Measurements from ENCODE around the gene TMEM30B. TPM values are rescaled to one million over a fixed set of nuclear protein-coding genes. Genes with fewer than 3 reads are reported as not detected.
A peak's percentile ranks its signal among the peaks of the same experiment; 100 is the strongest.

Gene TMEM30B
- total RNA-seq, 1 donor from 2014 or later = 1.6 TPM

DNA sequence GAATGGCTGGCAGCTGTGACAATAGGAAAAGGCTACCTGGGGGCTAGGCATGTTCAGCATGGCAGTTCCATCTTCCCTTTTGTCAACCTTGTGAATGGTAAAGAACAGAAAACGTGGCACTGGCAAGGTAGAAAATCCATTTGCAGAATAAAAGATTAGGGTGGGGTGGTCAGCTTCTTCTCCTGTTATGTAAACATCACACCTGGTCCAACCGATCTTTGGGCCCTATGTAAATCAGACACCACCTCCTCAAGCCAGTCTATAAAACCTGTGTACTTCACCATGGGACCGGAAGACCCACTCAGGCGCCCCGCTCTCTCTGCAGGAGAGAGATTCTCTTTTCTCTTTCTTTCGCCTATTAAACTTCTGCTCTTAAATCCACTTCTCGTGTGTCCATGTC, 19.6 kb upstream of the TMEM30B start:
- no peak overlapping the region for H3K4me3 ChIP-seq (ENCODE audit: low read length in 3 of 3)
- no peaks in the 10 kb centered on the region for H3K9me3 ChIP-seq (ENCODE audit: control insufficient read depth in 3 of 3, low read length in 3 of 3)
- H3K27me3 ChIP-seq (ENCODE audit: control insufficient read depth in 3 of 3, insufficient read depth in 3 of 3, low read length in 3 of 3) = no peaks in the 10 kb centered on the region
- H3K9ac ChIP-seq (ENCODE audit: low read depth in 1 of 3, low read length in 3 of 3) = no peak overlapping the region
- H3K27ac ChIP-seq (ENCODE audit: low read depth, low read length) = no peak overlapping the region
- H3K4me1 ChIP-seq (ENCODE audit: control insufficient read depth in 3 of 3, insufficient read depth in 3 of 3, low read length in 3 of 3) = peaks cover 2 to 5% (median 4%) of the 10 kb centered on the region in 3 donors
- no peaks in the 10 kb centered on the region for H3K36me3 ChIP-seq (ENCODE audit: control insufficient read depth in 3 of 3, insufficient read depth in 3 of 3, low read length in 3 of 3)

DNA sequence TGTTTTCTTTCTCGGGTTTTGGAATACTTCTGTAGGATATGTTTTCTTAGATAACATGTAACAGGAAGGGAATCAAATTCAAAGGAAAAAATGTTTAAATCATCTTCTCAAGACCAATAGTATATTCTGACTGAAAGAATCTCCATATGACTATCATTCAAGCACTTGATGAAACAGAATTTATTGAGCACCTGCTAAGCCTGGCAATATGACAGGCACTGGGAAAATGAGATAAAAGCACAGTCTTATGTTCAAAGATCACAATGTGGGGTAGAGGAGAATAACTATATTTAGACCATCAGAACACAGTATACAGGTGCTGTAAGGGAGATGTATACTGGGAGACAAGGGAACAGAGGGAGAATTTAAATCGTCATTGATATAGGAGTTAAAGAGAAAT, 19.1 kb upstream of the TMEM30B start:
- Histone ChIP-seq H3K9me3 (ENCODE audit: control insufficient read depth in 3 of 3, low read length in 3 of 3) (no peaks in the 10 kb centered on the region), H3K4me1 (ENCODE audit: control insufficient read depth in 3 of 3, insufficient read depth in 3 of 3, low read length in 3 of 3) (peaks cover 2 to 5% (median 4%) of the 10 kb centered on the region in 3 donors), H3K9ac (ENCODE audit: low read depth in 1 of 3, low read length in 3 of 3) (no peak overlapping the region), H3K4me3 (ENCODE audit: low read length in 3 of 3) (no peak overlapping the region), H3K27ac (ENCODE audit: low read depth, low read length) (no peak overlapping the region), H3K36me3 (ENCODE audit: control insufficient read depth in 3 of 3, insufficient read depth in 3 of 3, low read length in 3 of 3) (no peaks in the 10 kb centered on the region), H3K27me3 (ENCODE audit: control insufficient read depth in 3 of 3, insufficient read depth in 3 of 3, low read length in 3 of 3) (no peaks in the 10 kb centered on the region)

DNA sequence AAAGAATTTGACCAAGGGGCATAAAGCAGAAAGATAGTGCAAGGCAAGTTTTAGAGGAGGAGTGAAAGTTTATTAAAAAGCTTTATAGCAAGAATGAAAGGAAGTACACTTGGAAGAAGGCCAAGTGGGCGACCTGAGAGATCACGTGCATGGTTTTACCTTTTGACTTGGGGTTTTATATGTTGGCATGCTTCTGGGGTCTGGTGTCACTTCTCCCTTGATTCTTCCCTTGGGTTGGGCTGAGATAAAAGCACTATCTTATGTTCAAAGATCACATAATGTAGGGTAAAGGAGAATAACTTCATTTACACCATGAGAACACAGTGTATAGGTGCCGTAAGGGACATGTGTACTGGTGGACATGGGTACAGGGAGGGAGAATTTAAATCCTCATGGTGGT, 17.7 kb upstream of the TMEM30B start:
- Histone ChIP-seq H3K9me3 (ENCODE audit: control insufficient read depth in 3 of 3, low read length in 3 of 3) (no peaks in the 10 kb centered on the region), H3K4me1 (ENCODE audit: control insufficient read depth in 3 of 3, insufficient read depth in 3 of 3, low read length in 3 of 3) (peaks cover 2 to 5% (median 4%) of the 10 kb centered on the region in 3 donors), H3K4me3 (ENCODE audit: low read length in 3 of 3) (no peak overlapping the region), H3K9ac (ENCODE audit: low read depth in 1 of 3, low read length in 3 of 3) (no peak overlapping the region), H3K27me3 (ENCODE audit: control insufficient read depth in 3 of 3, insufficient read depth in 3 of 3, low read length in 3 of 3) (no peaks in the 10 kb centered on the region), H3K27ac (ENCODE audit: low read depth, low read length) (no peak overlapping the region), H3K36me3 (ENCODE audit: control insufficient read depth in 3 of 3, insufficient read depth in 3 of 3, low read length in 3 of 3) (no peaks in the 10 kb centered on the region)

DNA sequence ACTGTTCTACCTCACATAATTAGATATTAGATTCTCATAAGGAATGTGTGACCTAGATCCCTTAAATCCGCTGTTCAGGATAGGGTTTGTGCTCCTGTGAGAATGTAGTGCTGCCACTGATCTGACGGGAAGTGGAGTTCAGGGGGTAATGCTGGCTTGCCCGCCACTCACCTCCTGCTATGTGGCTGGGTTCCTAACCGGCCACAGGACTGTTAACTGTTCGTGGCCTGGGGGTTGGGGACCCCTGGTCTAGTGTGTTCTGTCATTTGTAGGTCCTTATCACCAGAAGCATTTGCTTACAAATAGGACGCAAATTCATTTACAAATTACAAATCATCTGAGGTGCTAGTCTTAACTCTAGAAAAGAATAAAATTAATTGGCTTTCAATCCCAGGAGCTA, 16.4 kb upstream of the TMEM30B start:
- H3K36me3 ChIP-seq (ENCODE audit: control insufficient read depth in 3 of 3, insufficient read depth in 3 of 3, low read length in 3 of 3) = no peaks in the 10 kb centered on the region
- peaks cover 2 to 5% (median 4%) of the 10 kb centered on the region in 3 donors for H3K4me1 ChIP-seq (ENCODE audit: control insufficient read depth in 3 of 3, insufficient read depth in 3 of 3, low read length in 3 of 3)
- no peak overlapping the region for H3K4me3 ChIP-seq (ENCODE audit: low read length in 3 of 3)
- no peak overlapping the region for H3K9ac ChIP-seq (ENCODE audit: low read depth in 1 of 3, low read length in 3 of 3)
- no peaks in the 10 kb centered on the region for H3K27me3 ChIP-seq (ENCODE audit: control insufficient read depth in 3 of 3, insufficient read depth in 3 of 3, low read length in 3 of 3)
- no peaks in the 10 kb centered on the region for H3K9me3 ChIP-seq (ENCODE audit: control insufficient read depth in 3 of 3, low read length in 3 of 3)
- no peak overlapping the region for H3K27ac ChIP-seq (ENCODE audit: low read depth, low read length)

DNA sequence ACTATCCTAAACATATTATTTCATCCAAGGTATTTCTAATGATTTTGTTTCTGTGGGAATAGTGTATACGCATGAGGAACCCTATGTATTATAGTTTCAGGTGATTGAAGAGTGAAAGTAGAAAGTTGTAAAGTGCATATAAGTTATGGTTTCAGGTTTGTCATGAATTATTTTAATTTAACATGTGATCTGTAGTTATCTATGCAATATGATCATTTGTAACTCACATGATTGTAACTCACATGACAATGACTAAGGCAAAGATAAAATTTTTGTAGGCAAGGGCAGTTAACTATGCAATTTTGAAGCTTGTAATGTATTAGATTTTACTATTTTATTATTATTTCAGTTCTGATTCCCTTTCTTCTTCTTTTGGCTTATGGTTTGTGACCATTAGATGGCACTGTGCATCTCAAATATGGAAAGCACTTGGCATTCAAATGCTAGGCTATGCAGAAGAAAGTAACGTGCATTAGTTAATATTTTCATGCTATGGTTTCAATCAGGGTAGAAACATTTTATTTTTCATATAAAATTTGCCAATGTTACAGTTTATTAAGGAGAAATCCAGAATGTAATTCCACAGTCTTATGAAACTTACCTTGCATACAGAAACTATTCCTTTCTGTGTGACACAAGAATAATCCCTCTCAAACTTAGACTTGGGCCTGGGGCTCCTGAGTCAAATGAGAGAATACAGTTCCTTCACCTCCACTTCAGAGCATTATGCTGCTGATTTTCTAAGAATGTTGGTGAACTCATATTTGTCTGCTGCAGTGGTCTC, 15.8 kb upstream of the TMEM30B start:
- H3K4me3 ChIP-seq (ENCODE audit: low read length in 3 of 3) = no peak overlapping the region
- H3K4me1 ChIP-seq (ENCODE audit: control insufficient read depth in 3 of 3, insufficient read depth in 3 of 3, low read length in 3 of 3) = peaks cover 2 to 5% (median 4%) of the 10 kb centered on the region in 3 donors
- H3K9me3 ChIP-seq (ENCODE audit: control insufficient read depth in 3 of 3, low read length in 3 of 3) = no peaks in the 10 kb centered on the region
- H3K27me3 ChIP-seq (ENCODE audit: control insufficient read depth in 3 of 3, insufficient read depth in 3 of 3, low read length in 3 of 3) = no peaks in the 10 kb centered on the region
- H3K36me3 ChIP-seq (ENCODE audit: control insufficient read depth in 3 of 3, insufficient read depth in 3 of 3, low read length in 3 of 3) = no peaks in the 10 kb centered on the region
- peak overlapping the region in 1 of 3 donors; percentile 33 for H3K9ac ChIP-seq (ENCODE audit: low read depth in 1 of 3, low read length in 3 of 3)
- H3K27ac ChIP-seq (ENCODE audit: low read depth, low read length) = no peak overlapping the region

DNA sequence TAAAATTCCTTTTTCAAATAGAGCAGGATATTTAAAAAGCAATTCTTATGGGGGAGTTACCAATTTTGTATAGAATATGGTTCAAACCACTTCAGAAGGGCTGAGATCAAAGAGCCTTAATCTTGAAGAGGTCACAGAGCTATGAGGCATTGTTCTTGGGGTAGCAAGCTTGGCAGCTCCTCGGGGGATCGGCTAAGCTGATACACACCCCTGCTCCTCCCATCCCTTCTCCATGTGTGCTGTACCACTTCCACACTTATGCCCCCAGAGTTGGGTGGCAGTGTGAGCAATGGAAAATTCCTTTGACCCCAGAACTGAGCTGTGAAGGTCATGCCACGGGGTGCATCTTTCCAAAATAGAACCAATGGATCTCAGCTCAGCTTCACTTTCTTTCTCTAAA, 15.0 kb upstream of the TMEM30B start:
- Histone ChIP-seq H3K27me3 (ENCODE audit: control insufficient read depth in 3 of 3, insufficient read depth in 3 of 3, low read length in 3 of 3) (no peaks in the 10 kb centered on the region), H3K27ac (ENCODE audit: low read depth, low read length) (no peak overlapping the region), H3K36me3 (ENCODE audit: control insufficient read depth in 3 of 3, insufficient read depth in 3 of 3, low read length in 3 of 3) (no peaks in the 10 kb centered on the region), H3K9me3 (ENCODE audit: control insufficient read depth in 3 of 3, low read length in 3 of 3) (no peaks in the 10 kb centered on the region), H3K4me3 (ENCODE audit: low read length in 3 of 3) (no peak overlapping the region), H3K9ac (ENCODE audit: low read depth in 1 of 3, low read length in 3 of 3) (peak overlapping the region in 1 of 3 donors; percentile 33), H3K4me1 (ENCODE audit: control insufficient read depth in 3 of 3, insufficient read depth in 3 of 3, low read length in 3 of 3) (peaks cover 2 to 5% (median 4%) of the 10 kb centered on the region in 3 donors)

DNA sequence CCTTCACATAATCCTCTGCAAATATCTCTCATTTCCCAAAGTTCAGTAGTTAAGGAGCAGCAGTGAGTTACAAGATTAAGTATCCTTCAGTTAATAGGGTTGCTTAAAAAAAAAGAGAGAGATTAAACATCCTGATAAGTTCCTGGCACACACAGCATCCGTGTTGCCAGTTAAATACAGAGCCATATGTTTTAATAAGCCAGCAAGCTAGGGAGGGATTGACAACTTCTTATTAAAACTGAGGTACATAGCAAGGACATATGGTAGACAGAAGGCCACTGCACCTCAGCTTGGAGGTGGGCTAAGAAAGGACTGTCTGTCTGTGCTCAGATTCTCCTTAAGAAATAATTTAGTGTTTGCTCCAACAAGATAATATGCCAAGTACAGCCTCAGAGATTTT, 9.6 kb upstream of the TMEM30B start:
- H3K9ac ChIP-seq (ENCODE audit: low read depth in 1 of 3, low read length in 3 of 3) = no peak overlapping the region

DNA sequence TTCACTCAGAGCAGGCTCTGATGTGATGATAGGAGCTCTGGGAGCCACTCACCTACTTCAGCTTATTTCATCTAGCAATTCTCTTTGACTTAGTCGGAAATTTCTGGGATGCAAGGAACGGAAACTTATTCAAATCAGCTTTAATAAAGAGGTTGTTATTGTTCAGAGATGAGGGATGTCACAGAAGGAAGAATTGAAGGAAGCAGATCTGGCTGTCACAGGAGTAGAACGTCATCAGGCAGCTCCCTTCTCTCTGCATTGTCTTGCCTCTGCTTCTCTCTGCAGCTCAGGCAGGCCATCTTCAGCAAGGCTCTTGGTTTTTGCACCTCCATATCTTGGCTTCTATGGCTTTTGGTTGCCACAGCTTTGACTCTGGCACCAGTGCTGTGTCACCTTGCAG, 7.6 kb upstream of the TMEM30B start:
- Histone ChIP-seq H3K4me3 (ENCODE audit: low read length in 3 of 3) (no peak overlapping the region), H3K4me1 (ENCODE audit: control insufficient read depth in 3 of 3, insufficient read depth in 3 of 3, low read length in 3 of 3) (peaks cover 4 to 11% (median 10%) of the 10 kb centered on the region in 3 donors), H3K27ac (ENCODE audit: low read depth, low read length) (no peak overlapping the region), H3K27me3 (ENCODE audit: control insufficient read depth in 3 of 3, insufficient read depth in 3 of 3, low read length in 3 of 3) (no peaks in the 10 kb centered on the region), H3K9ac (ENCODE audit: low read depth in 1 of 3, low read length in 3 of 3) (no peak overlapping the region), H3K36me3 (ENCODE audit: control insufficient read depth in 3 of 3, insufficient read depth in 3 of 3, low read length in 3 of 3) (no peaks in the 10 kb centered on the region), H3K9me3 (ENCODE audit: control insufficient read depth in 3 of 3, low read length in 3 of 3) (no peaks in the 10 kb centered on the region)

More for the DNA sequence above, 9.6 kb upstream of the TMEM30B start:
- Histone ChIP-seq H3K27me3 (ENCODE audit: control insufficient read depth in 3 of 3, insufficient read depth in 3 of 3, low read length in 3 of 3) (no peaks in the 10 kb centered on the region), H3K4me1 (ENCODE audit: control insufficient read depth in 3 of 3, insufficient read depth in 3 of 3, low read length in 3 of 3) (peaks cover 0 to 6% (median 2%) of the 10 kb centered on the region in 3 donors), H3K4me3 (ENCODE audit: low read length in 3 of 3) (no peak overlapping the region), H3K36me3 (ENCODE audit: control insufficient read depth in 3 of 3, insufficient read depth in 3 of 3, low read length in 3 of 3) (no peaks in the 10 kb centered on the region), H3K9me3 (ENCODE audit: control insufficient read depth in 3 of 3, low read length in 3 of 3) (no peaks in the 10 kb centered on the region), H3K27ac (ENCODE audit: low read depth, low read length) (no peak overlapping the region)

DNA sequence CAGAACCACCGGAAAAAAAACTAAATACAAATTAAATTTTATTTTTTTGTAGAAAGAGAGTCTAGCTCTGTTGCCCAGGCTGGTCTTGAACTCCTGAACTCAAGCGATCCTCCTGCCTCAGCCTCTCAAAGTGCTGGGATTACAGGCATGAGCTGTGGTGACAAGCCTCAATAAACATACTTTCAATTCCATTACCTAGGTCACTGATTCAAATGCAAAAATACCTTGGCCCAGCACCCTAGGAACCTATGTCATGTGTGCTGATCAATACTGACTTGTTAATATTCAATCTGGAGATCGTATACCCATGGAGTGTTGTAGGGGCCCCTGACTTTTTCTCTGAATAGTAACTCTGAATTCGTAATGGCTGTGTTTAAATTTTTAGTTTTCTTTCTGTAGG, 7.1 kb upstream of the TMEM30B start:
- Histone ChIP-seq H3K27ac (ENCODE audit: low read depth, low read length) (no peak overlapping the region), H3K4me1 (ENCODE audit: control insufficient read depth in 3 of 3, insufficient read depth in 3 of 3, low read length in 3 of 3) (peaks cover 4 to 11% (median 10%) of the 10 kb centered on the region in 3 donors), H3K27me3 (ENCODE audit: control insufficient read depth in 3 of 3, insufficient read depth in 3 of 3, low read length in 3 of 3) (no peaks in the 10 kb centered on the region), H3K36me3 (ENCODE audit: control insufficient read depth in 3 of 3, insufficient read depth in 3 of 3, low read length in 3 of 3) (no peaks in the 10 kb centered on the region), H3K9ac (ENCODE audit: low read depth in 1 of 3, low read length in 3 of 3) (no peak overlapping the region), H3K9me3 (ENCODE audit: control insufficient read depth in 3 of 3, low read length in 3 of 3) (no peaks in the 10 kb centered on the region), H3K4me3 (ENCODE audit: low read length in 3 of 3) (no peak overlapping the region)

DNA sequence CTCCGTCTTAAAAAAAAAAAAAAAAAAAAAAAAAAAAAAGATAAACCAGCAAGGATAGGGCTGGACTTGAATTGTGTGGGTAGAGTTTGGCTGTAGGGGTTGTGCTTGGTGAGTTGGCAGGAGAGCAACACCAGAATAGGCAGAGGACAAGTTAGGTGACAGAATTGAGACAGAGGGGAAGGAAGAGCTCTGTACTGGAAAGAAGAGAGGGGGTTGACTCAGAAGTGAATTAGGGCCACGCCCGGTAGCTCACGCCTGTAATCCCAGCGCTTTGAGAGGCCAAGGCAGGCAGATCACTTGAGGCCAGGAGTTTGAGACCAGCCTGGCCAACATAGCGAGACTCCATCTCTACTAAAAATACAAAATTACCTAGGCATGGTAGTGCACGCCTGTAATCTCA, 6.1 kb upstream of the TMEM30B start:
- peaks cover 4 to 13% (median 10%) of the 10 kb centered on the region in 3 donors for H3K4me1 ChIP-seq (ENCODE audit: control insufficient read depth in 3 of 3, insufficient read depth in 3 of 3, low read length in 3 of 3)
- H3K36me3 ChIP-seq (ENCODE audit: control insufficient read depth in 3 of 3, insufficient read depth in 3 of 3, low read length in 3 of 3) = no peaks in the 10 kb centered on the region
- H3K27me3 ChIP-seq (ENCODE audit: control insufficient read depth in 3 of 3, insufficient read depth in 3 of 3, low read length in 3 of 3) = no peaks in the 10 kb centered on the region
- H3K27ac ChIP-seq (ENCODE audit: low read depth, low read length) = no peak overlapping the region
- no peaks in the 10 kb centered on the region for H3K9me3 ChIP-seq (ENCODE audit: control insufficient read depth in 3 of 3, low read length in 3 of 3)
- H3K9ac ChIP-seq (ENCODE audit: low read depth in 1 of 3, low read length in 3 of 3) = no peak overlapping the region
- no peak overlapping the region for H3K4me3 ChIP-seq (ENCODE audit: low read length in 3 of 3)

Measured in skeletal muscle tissue (tissue), 4 donors.